A549 (cell line): ENCODE measurements around the gene PON1.

Source experiments
- CEBPB ChIP-seq, 2 experiments: fragments of >200 bp in 1 of 2; sonication (Bioruptor Twin) in 1 of 2; formaldehyde crosslinking in 1 of 2; IDR thresholded peaks; 2 replicates each; pipeline ENCODE4 v1.6.1; 2012 to 2016
- CTCF ChIP-seq: fragments of >200 bp; sonication (Bioruptor Twin); formaldehyde crosslinking; IDR thresholded peaks from 3 replicates; pipeline ENCODE4 v1.5.1; 2016
- EP300 ChIP-seq, 2 experiments: fragments of >200 bp; sonication (Bioruptor Twin); formaldehyde crosslinking; IDR thresholded peaks; 2 replicates in 1 of 2; 3 replicates in 1 of 2; pipeline ENCODE4 v1.6.1; 2016 to 2017
- HDAC2 ChIP-seq: fragments of 200-600 bp; sonication (generic); IDR thresholded peaks from 2 replicates; pipeline ENCODE4 v1.6.1; 2016
- JUN ChIP-seq, 2 experiments: fragments of >200 bp; sonication (Bioruptor Twin); formaldehyde crosslinking; IDR thresholded peaks; 2 replicates in 1 of 2; 3 replicates in 1 of 2; pipeline ENCODE4 v1.6.1; 2016 to 2017
- KDM5A ChIP-seq: fragments of 200-600 bp; sonication (generic); IDR thresholded peaks from 2 replicates; pipeline ENCODE4 v1.6.1; 2016; ENCODE audit warnings: antibody characterized with exemption, mild to moderate bottlenecking
- POLR2A ChIP-seq: IDR thresholded peaks from 2 replicates; pipeline ENCODE4 v1.6.1; 2012; ENCODE audit warnings: mild to moderate bottlenecking, low read length
- RAD21 ChIP-seq, 2 experiments: fragments of >200 bp in 1 of 2; sonication (Bioruptor Twin) in 1 of 2; formaldehyde crosslinking in 1 of 2; IDR thresholded peaks in 1 of 2; conservative IDR thresholded peaks in 1 of 2; 2 replicates in 1 of 2; 3 replicates in 1 of 2; pipeline ENCODE4 v1.6.1; 2012 to 2018; ENCODE audit warnings: inconsistent platforms in 1 of 2

DNA sequence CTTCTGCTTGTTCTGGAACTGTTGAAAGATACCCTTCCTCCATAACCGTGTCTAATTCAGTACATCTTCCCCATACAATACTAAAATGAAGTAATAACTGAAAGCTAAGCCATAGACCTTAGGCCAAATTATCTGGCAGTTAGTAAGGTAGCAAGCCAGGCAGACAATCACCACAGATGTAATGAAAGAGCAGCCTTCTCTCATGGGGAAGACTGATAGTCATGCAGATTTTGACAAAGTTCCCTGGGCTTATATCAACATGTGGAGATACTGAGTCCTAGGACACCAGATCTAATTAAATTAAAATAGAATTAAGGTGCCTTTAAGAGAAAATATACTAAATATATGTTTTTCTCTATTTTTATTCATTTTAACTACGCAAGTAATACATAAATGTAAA is 61.5 kb downstream of the PON1 start:
- TF ChIP-seq CTCF (no peak), EP300 (IDR thresholded peaks at IDR 0.05) (no peak), KDM5A (no peak), JUN (IDR thresholded peaks at IDR 0.05) (no peak), RAD21 (conservative IDR thresholded peaks at IDR 0.05 in 1 of 2, IDR thresholded peaks at IDR 0.05 in 1 of 2) (no peak), CEBPB (IDR thresholded peaks at IDR 0.05) (no peak), HDAC2 (no peak), POLR2A (no peak)
